Measurements from ENCODE around the gene PPIF.
A peak's percentile ranks its signal among the peaks of the same experiment; 100 is the strongest.

Gene PPIF

GRCh38 chr10:79385804-79386531, 38.7 kb downstream of the PPIF start:
- peak; percentile 25 for DNase-seq (ENCODE audit: extremely low spot score)
- POLR2A ChIA-PET: no interaction called here
- no peak for TF ChIP-seq CTCF (IDR thresholded peaks at IDR 0.05; ENCODE audit: control extremely low read depth, extremely low read depth, low read depth, missing control alignments)
- CTCF ChIA-PET: no interaction called here

- CTCF ChIA-PET: interaction anchor here (0.9 to 4.4 kb wide), 3 partner anchors 13 to 18 kb away, joined by 3 to 25 read pairs (median 6); no protein-coding TSS in a partner anchor
- DNase-seq (ENCODE audit: extremely low spot score): peak; percentile 14
- no peak for TF ChIP-seq CTCF (IDR thresholded peaks at IDR 0.05; ENCODE audit: control extremely low read depth, extremely low read depth, low read depth, missing control alignments)
- POLR2A ChIA-PET: no interaction called here
These were observed 39.6 kb downstream of the PPIF start for GRCh38 chr10:79386637-79387465.

- peak; percentile 12 for DNase-seq (ENCODE audit: extremely low spot score)
- no peak for TF ChIP-seq CTCF (IDR thresholded peaks at IDR 0.05; ENCODE audit: control extremely low read depth, extremely low read depth, low read depth, missing control alignments)
- ChIA-PET CTCF (interaction anchor here (0.9 to 4.4 kb wide), 5 partner anchors 8 to 17 kb away, joined by 3 to 25 read pairs (median 6); no protein-coding TSS in a partner anchor), POLR2A (no interaction called here)
These were observed 40.3 kb downstream of the PPIF start for GRCh38 chr10:79387466-79387973.

GRCh38 chr10:79387974-79388850, 40.9 kb downstream of the PPIF start:
- POLR2A ChIA-PET: no interaction called here
- CTCF ChIA-PET: interaction anchor here (0.9 to 5.6 kb wide), 8 partner anchors 9 to 41 kb away, joined by 3 to 29 read pairs (median 6); partner anchors contain the start of gene PPIF
- no peak for DNase-seq (ENCODE audit: extremely low spot score)
- no peak for TF ChIP-seq CTCF (IDR thresholded peaks at IDR 0.05; ENCODE audit: control extremely low read depth, extremely low read depth, low read depth, missing control alignments)

GRCh38 chr10:79390057-79390456, 42.8 kb downstream of the PPIF start:
- CTCF ChIA-PET: interaction anchor here (1.3 to 5.6 kb wide), 5 partner anchors 11 to 78 kb away, joined by 5 to 29 read pairs (median 10); partner anchors contain the start of gene PPIF
- POLR2A ChIA-PET: interaction anchor here (1.1 kb wide), 1 partner anchor 15 kb away, joined by 3 read pairs; no protein-coding TSS in a partner anchor

More at GRCh38 chr10:79390057-79390456, 42.8 kb downstream of the PPIF start:
- no peak for TF ChIP-seq CTCF (IDR thresholded peaks at IDR 0.05; ENCODE audit: control extremely low read depth, extremely low read depth, low read depth, missing control alignments)
- DNase-seq (ENCODE audit: extremely low spot score): no peak

Measured in GM10248 (cell line).